HG02938 (cell line): ENCODE data around the gene GLRA2.
"Not testable (repeated sequence)": the region's sequence is repeated elsewhere in the genome, so short reads cannot be mapped to it uniquely, and the experiment has no call there.

ENCODE experiments used
- ATAC-seq: cut with Tn5 transposase; IDR thresholded peaks from one replicate; pipeline ENCODE4 v1.9.1; 2021; ENCODE audit warnings: mild to moderate bottlenecking, moderate library complexity; ENCODE audit not compliant: unreplicated experiment

The GLRA2 gene

GRCh38 chrX:14590693-14591424, 61.5 kb downstream of the GLRA2 start:
- no peak for ATAC-seq

DNA sequence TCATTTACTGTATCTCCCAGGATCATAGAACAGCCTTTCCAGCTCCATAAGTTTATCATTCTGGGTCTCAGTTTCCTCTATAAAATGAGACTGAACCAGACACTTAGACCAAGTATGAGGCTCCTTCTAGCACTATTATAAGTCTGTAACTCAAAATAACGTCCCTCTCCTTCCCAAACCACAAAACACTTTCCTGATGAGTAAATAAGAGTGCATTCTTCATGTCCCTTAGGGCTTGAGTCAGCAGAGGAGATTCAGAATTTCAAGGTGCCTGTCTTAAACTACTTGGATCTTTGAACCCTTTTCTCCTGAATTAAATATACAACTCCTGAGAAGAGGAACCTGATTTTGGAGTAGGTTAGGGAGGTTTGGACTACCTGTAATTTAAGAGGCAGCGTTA, 62.6 kb downstream of the GLRA2 start:
- no peak for ATAC-seq

- ATAC-seq: no peak
Measured at GRCh38 chrX:14594521-14594920, 65.2 kb downstream of the GLRA2 start.

GRCh38 chrX:14598330-14598729, 69.0 kb downstream of the GLRA2 start:
- no peak for ATAC-seq

- no peak for ATAC-seq
Measured at GRCh38 chrX:14607446-14607985, 78.2 kb downstream of the GLRA2 start.

DNA sequence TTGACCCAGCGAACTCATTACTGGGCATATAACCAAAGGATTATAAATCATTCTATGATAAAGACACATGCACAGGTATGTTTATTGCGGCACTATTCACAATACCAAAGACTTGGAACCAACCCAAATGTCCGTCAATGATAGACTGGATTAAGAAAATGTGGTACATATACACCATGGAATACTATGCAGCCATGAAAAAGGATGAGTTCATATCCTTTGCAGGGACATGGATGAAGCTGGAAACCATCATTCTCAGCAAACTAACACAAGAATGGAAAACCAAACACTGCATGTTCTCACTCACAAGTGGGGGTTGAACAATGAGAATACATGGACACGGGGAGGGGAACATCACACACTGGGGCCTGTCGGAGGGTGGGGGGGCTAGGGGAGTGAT, 83.1 kb downstream of the GLRA2 start:
- not testable (repeated sequence) for ATAC-seq

DNA sequence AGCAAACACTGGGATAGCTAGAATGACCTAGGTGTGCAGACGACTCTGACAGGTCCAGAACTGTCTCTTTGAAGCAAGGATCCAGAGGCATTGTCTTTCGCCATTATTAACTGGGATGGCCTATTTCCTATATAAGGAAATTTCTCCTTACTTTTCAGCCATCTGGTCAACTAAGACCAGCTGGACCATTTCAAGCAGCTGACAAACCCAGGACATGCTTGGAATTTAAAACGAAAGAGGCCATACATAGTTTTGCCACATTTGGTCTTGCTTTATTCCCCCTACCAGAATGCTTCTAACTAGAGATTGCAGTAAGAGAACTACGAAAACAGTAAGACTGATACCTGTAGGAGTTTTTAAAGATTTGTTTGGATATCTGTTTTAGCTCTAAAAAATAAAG, 87.0 kb downstream of the GLRA2 start:
- ATAC-seq: no peak

DNA sequence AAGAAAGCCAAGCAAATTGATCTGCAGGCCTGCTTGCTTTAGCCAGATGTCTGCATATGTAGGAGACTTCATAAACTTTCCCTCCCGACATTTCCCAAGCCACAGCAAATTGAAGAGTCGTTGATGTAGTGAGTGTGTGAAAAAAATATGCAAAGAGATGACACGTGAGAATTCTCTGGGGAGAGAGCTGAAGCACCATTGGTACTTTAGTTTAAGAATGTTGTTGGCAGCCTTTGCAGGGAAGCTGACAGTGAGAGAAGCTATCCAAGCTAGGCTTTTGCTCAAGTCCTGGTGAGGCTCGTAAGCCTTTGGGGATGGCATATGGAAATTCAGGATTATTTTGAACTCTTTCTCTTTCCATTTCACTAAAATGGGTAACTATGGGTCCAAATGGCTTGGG, 87.5 kb downstream of the GLRA2 start:
- ATAC-seq: no peak

DNA sequence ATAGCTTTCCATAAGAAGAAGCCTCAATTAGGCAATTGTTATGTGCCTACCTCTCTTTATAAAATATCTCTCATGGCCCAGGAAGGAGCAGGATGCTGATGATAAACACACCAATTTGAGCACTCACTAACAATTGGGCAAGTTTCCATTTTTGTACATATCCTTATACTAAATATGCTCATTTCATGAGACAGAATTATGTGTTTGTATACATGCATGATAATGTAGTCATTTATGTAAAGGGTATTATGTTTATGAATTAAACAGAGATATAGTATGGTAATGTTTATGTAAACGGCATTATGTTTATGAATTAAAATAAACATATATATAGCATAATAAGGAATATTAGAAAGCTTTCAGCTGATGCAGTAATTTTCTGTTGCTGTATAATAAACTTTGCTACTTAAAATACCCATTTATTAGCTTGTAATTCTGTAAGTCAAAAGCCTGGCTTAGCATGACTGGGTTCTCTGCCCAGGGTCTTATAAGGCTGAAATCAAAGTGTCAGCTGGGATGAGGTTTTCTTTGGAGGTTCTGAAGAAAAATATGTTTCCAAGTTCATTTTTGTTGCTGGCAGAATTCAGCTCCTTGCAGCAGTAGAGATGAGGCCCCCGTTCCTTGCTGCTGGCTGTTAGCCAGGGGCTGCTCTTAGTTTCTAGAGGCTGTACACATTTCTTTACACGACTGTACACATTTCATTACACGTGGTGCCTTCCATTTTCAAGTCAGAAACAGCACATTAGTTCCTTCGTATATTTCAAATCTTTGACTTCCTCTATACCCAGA, 89.0 kb downstream of the GLRA2 start:
- no peak for ATAC-seq

- no peak for ATAC-seq
Measured at GRCh38 chrX:14630733-14631132, 101.4 kb downstream of the GLRA2 start.

DNA sequence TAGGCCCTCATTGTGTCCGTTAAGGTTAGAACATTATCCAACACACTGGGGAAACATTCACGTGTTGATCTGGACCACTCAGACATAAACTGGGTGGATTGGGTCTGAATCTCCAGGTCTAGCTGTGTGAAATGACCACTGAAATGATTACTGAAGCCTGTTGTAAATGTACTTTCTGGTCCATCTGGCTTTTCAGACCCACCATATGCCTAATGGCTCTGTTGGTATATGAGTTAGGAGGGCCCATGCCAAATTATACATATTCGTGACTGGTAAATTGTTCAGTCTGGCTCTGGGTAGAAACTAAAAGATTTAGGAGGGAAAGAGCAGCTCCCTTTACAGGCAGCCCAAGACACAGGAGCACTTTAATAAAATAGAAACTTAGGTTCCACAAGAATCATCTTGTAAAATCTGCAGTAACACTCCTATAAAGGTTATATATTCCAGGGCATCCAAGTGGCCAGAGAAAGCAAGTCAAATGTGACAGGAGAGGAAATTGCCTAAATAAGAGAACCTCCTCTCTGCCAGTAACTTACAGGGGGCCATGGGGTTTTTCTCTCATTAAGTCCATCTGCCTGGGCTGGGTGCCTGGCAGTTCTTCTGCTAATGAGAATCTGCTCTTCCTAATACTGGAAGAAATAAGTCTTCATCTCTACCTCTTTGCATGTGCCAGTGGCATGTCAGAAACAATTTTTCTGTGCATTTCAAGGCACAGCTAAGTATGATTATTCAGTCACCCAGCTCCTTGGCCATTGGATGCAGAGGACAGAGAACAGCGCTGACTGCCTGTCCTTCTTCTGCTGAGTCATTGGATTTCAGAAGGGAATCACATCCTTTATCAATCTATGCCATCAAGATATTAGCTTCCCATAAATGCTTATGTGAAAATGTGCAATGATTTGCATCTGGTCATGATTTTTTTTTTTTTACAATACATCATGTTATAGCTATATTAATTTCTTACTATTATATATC, 112.6 kb downstream of the GLRA2 start:
- ATAC-seq: no peak

GRCh38 chrX:14660970-14661369, 131.6 kb downstream of the GLRA2 start:
- ATAC-seq: no peak

GRCh38 chrX:14670819-14671218, 141.5 kb downstream of the GLRA2 start:
- peak; percentile 80 for ATAC-seq

DNA sequence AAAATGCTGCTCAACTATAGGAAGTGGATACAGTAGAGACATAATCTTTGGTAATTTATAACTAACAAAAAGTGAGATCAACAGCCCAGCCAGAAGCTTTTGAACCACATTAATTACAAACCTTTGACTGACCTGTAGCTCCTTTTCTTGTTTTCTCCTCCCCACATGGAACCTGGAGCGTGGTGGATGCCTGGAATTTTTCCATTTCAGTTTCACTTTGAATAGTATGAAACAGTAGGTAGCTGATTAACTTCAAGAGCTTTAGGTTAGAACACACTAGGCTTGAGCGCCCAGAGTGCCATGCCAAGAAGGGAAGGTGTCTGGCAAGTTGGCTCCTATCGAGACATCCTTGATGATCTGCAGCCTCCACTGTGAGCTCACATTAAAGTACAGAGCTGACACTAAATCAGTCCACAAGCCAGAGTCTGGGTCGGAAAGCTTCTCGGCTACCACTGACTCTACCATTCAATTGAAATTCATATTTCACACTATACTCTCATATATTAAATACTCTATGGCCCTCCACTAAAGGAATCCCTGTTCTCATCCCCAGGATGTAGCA, 143.4 kb downstream of the GLRA2 start:
- no peak for ATAC-seq

DNA sequence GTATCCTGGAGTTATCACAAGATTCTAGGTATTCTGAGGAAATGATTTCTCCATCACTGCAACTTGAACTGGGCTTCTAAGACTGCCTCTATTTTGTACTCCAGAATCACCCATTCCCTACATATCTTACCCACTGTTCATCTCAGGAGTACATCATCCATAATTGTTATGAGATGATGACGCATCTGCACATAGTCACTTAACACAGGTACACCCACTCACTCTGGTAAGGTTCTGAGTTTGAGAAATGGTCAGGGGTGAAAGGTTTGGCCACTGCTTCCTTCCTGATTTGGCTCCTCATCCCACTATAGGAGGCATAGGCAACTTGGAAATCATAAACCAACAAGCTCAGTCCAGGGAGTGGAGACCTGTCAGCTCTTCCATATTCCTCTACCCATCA, 143.9 kb downstream of the GLRA2 start:
- no peak for ATAC-seq

DNA sequence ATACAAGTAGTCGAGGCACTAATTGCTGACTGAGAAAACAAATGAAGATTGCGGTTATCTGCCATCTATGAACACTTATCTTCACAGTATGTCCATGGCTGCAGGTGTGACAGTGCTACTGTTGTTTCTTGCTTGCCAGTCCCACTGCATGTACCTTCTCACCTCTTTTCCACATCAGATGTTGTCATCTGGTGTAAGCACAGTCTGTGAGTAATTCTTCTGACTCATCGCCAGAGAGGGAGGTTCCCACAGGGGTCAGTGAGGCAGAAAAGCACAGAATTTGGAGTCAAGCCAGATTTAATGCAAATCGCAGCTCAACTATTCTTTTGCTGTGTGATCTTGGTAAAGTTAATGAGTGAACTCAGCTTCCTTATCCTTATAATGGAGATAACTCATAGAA, 144.4 kb downstream of the GLRA2 start:
- ATAC-seq: peak; percentile 88

DNA sequence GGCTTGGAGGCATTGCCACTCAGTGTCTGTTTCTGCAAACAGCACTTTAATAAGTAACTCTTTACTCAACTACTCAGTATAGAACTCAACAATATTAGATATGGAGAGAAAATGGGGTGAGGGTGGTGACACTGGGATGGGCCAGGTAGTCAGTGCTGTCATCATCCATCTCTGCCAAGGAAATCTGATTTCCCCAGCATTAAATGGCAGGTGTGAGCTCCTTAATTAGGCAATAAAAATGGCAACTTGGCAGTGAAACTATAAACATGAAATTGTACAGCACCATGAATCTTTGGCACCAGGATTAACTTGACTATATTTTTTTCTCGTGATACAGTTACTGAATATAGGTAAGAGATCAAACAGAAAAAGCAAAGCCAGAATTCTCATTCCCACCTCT, 146.2 kb downstream of the GLRA2 start:
- no peak for ATAC-seq

DNA sequence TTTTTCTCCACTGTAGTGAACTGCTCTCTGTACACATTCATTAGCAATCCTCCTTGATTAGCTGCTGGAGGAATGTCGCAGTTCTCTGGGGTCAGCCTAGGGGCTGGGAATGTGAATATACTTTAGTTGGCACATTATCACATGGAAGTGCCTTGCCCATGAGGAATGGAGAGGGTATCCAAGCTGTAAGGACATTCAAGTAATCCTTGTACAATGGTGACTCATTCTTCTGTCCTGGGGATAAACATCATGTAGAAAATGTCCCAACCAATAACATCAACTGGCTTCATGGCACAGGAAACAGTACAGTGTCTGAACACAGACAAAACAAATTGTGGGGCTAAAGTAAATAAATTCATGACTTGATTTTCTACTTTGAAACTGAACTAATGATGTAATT, 147.1 kb downstream of the GLRA2 start:
- no peak for ATAC-seq

GRCh38 chrX:14688331-14688730, 159.0 kb downstream of the GLRA2 start:
- ATAC-seq: not testable (repeated sequence)

DNA sequence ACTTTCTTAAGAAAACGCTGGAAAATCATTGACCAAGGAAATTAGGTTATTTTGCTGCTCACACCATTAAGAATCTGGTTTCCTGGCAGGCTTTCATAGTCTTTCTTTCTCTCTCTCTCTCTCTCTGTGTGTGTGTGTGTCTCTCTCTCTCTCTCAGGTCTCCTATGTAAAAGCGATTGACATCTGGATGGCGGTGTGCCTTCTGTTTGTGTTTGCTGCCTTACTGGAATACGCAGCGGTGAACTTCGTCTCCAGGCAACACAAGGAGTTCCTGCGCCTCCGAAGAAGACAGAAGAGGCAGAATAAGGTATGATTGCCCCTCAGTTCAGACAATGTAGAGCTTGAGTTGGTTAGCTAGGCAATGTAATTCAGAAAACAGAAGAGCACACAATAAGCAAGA, 161.2 kb downstream of the GLRA2 start:
- ATAC-seq: no peak

GRCh38 chrX:14694611-14695010, 165.3 kb downstream of the GLRA2 start:
- no peak for ATAC-seq
